ENCODE measurements around the gene WDR83. TPM values are rescaled to one million over a fixed set of nuclear protein-coding genes. Genes with fewer than 3 reads are reported as not detected.
A peak's percentile ranks its signal among the peaks of the same experiment; 100 is the strongest.
"Not testable (repeated sequence)": the region's sequence is repeated elsewhere in the genome, so short reads cannot be mapped to it uniquely, and the experiment has no call there.

WDR83 gene
- total RNA-seq (10 to 100 TPM in 1 of 5 donors, 1 to 10 TPM in 4; 1.4 to 12.9 (median 9.6) TPM), polyA plus RNA-seq (10 to 100 TPM; 20.6 to 33.4 (median 32.7) TPM)
- long read RNA-seq, donor 1, partial matches to known transcripts = 5 of 21 reads
- long read RNA-seq, donor 1, other reads (novel, unspliced or antisense) = 15 of 21 reads
- long read RNA-seq, donor 2, partial matches to known transcripts = 50 of 52 reads
- long read RNA-seq, donor 2, other reads (novel, unspliced or antisense) = 0 of 52 reads
- long read RNA-seq, donor 3, partial matches to known transcripts = 0 of 8 reads
- long read RNA-seq, donor 3, other reads (novel, unspliced or antisense) = 7 of 8 reads
- long read RNA-seq, donor 4 = 0 reads
- long read RNA-seq, donor 5, partial matches to known transcripts = 10 of 29 reads
- long read RNA-seq, donor 5, other reads (novel, unspliced or antisense) = 18 of 29 reads
- long read RNA-seq, donor 6, partial matches to known transcripts = 28 of 30 reads
- long read RNA-seq, donor 6, other reads (novel, unspliced or antisense) = 0 of 30 reads
- long read RNA-seq, donor 7, partial matches to known transcripts = 67 of 68 reads
- long read RNA-seq, donor 7, other reads (novel, unspliced or antisense) = 0 of 68 reads
- long read RNA-seq, donor 8, partial matches to known transcripts = 0 of 1 reads
- long read RNA-seq, donor 8, other reads (novel, unspliced or antisense) = 0 of 1 reads
- long read RNA-seq, donor 9 = 0 reads
- long read RNA-seq, donor 10, partial matches to known transcripts = 0 of 1 reads
- long read RNA-seq, donor 10, other reads (novel, unspliced or antisense) = 0 of 1 reads

- H3K27me3 ChIP-seq = no peaks in the 10 kb centered on the region
- H3K27ac ChIP-seq = peak within 1 kb of the TSS; percentile 68 to 87 (median 83)
- peaks cover 22 to 46% (median 40%) of the 10 kb centered on the region in 4 donors for H3K36me3 ChIP-seq
- intact Hi-C loops (cut with DNase I; ENCODE audit: low total_unique reads) = no loop called here
- H3K4me1 ChIP-seq = peaks cover 33 to 61% (median 57%) of the 10 kb centered on the region in 4 donors
- peak within 1 kb of the TSS; percentile 74 to 89 (median 82) for H3K4me3 ChIP-seq
- TF ChIP-seq POLR2AphosphoS5 (IDR thresholded peaks at IDR 0.05) (peak in 1 of 3 donors; percentile 18), POLR2A (IDR thresholded peaks at IDR 0.05) (no peak)
- WGBS, 5 donors = 0 to 2% (median 1%) methylated on average over 23 to 46 of the region's 46 CpGs
- DNase-seq = peak; percentile 81 to 93
- H3K9me3 ChIP-seq = no peaks in the 10 kb centered on the region
Measured at GRCh38 chr19:12666265-12667048, at the start of gene WDR83, which contains the start of gene MAN2B1. TSS of gene WDR83 (plus strand) at chr19:12666807. CDS start at chr19:12669791, 2,984 bp downstream. TSS of gene MAN2B1 (minus strand) at chr19:12666742. CDS start at chr19:12666701, 41 bp downstream.

- intact Hi-C loops (cut with DNase I; ENCODE audit: low total_unique reads) = no loop called here
- no peak overlapping the region for H3K27ac ChIP-seq
- DNase-seq = no peak
- WGBS, 5 donors = 78 to 93% (median 82%) methylated on average over 4 of the region's 4 CpGs
- H3K9me3 ChIP-seq = no peaks in the 10 kb centered on the region
- H3K4me1 ChIP-seq = peaks cover 9 to 77% (median 57%) of the 10 kb centered on the region in 4 donors
- no peak overlapping the region for H3K4me3 ChIP-seq
- H3K27me3 ChIP-seq = no peaks in the 10 kb centered on the region
- TF ChIP-seq EP300 (IDR thresholded peaks at IDR 0.05) (no peak), POLR2A (IDR thresholded peaks at IDR 0.05) (no peak), CTCF (IDR thresholded peaks at IDR 0.05) (no peak), POLR2AphosphoS5 (IDR thresholded peaks at IDR 0.05) (no peak)
- peaks cover 0 to 44% (median 33%) of the 10 kb centered on the region in 4 donors for H3K36me3 ChIP-seq
Measured at GRCh38 chr19:12617646-12618045, 49.0 kb upstream of the WDR83 start.

- intact Hi-C loops (cut with DNase I; ENCODE audit: low total_unique reads); H3K27ac ChIP-seq; H3K4me3 ChIP-seq; H3K27me3 ChIP-seq; DNase-seq; H3K9me3 ChIP-seq: not testable (repeated sequence)
- whole genome bisulfite sequencing, 5 donors = 61 to 93% (median 71%) methylated on average over 13 to 26 of the region's 26 CpGs
- H3K4me1 ChIP-seq = peaks cover 0 to 51% (median 27%) of the 10 kb centered on the region in 4 donors
- H3K36me3 ChIP-seq = peaks cover 27 to 39% (median 35%) of the 10 kb centered on the region in 4 donors
Measured at GRCh38 chr19:12621253-12622024, 45.2 kb upstream of the WDR83 start.

- Histone ChIP-seq H3K27me3 (no peaks in the 10 kb centered on the region), H3K4me3 (no peak overlapping the region), H3K4me1 (peaks cover 0 to 31% (median 18%) of the 10 kb centered on the region in 4 donors), H3K9me3 (peaks cover 4 to 27% (median 16%) of the 10 kb centered on the region in 4 donors), H3K27ac (no peak overlapping the region), H3K36me3 (peaks cover 47 to 53% (median 52%) of the 10 kb centered on the region in 4 donors)
- intact Hi-C loops (cut with DNase I; ENCODE audit: low total_unique reads) = no loop called here
- TF ChIP-seq POLR2A (IDR thresholded peaks at IDR 0.05) = no peak
- no peak for TF ChIP-seq POLR2AphosphoS5 (IDR thresholded peaks at IDR 0.05)
- no peak for TF ChIP-seq EP300 (IDR thresholded peaks at IDR 0.05)
- no peak for TF ChIP-seq CTCF (IDR thresholded peaks at IDR 0.05)
- no peak for DNase-seq
- WGBS, 5 donors = 88 to 95% (median 91%) methylated on average over 4 of the region's 4 CpGs
Measured at GRCh38 chr19:12623361-12624031, 43.1 kb upstream of the WDR83 start.
